ENCODE results near the gene CDH5.
"Not testable (repeated sequence)": the region's sequence is repeated elsewhere in the genome, so short reads cannot be mapped to it uniquely, and the experiment has no call there.

Gene CDH5

GRCh38 chr16:66326991-66327513 is 39.4 kb upstream of the CDH5 start:
- DNase-seq (ENCODE audit: low read depth): no peak
- H3K4me3 ChIP-seq (ENCODE audit: low read length): no peak overlapping the region
- TF ChIP-seq CTCF (IDR thresholded peaks at IDR 0.05; ENCODE audit: insufficient read depth, low read depth, low read length, missing control alignments): no peak

- TF ChIP-seq CTCF (IDR thresholded peaks at IDR 0.05; ENCODE audit: insufficient read depth, low read depth, low read length, missing control alignments): no peak
- no peak overlapping the region for H3K4me3 ChIP-seq (ENCODE audit: low read length)
- DNase-seq (ENCODE audit: low read depth): no peak
These were observed 38.2 kb upstream of the CDH5 start for GRCh38 chr16:66328282-66328681.

- DNase-seq (ENCODE audit: low read depth): peak; percentile 58
- not testable (repeated sequence) for H3K4me3 ChIP-seq (ENCODE audit: low read length)
These were observed 35.0 kb upstream of the CDH5 start for GRCh38 chr16:66331464-66331863.

GRCh38 chr16:66332634-66333610 is 33.6 kb upstream of the CDH5 start:
- no peak for TF ChIP-seq CTCF (IDR thresholded peaks at IDR 0.05; ENCODE audit: insufficient read depth, low read depth, low read length, missing control alignments)
- DNase-seq (ENCODE audit: low read depth): no peak
- H3K4me3 ChIP-seq (ENCODE audit: low read length): no peak overlapping the region

- no peak for TF ChIP-seq CTCF (IDR thresholded peaks at IDR 0.05; ENCODE audit: insufficient read depth, low read depth, low read length, missing control alignments)
- H3K4me3 ChIP-seq (ENCODE audit: low read length): no peak overlapping the region
- DNase-seq (ENCODE audit: low read depth): no peak
These were observed 31.5 kb upstream of the CDH5 start for GRCh38 chr16:66334853-66335574.

- DNase-seq (ENCODE audit: low read depth): peak; percentile 33
- no peak overlapping the region for H3K4me3 ChIP-seq (ENCODE audit: low read length)
- no peak for TF ChIP-seq CTCF (IDR thresholded peaks at IDR 0.05; ENCODE audit: insufficient read depth, low read depth, low read length, missing control alignments)
These were observed 30.7 kb upstream of the CDH5 start for GRCh38 chr16:66335704-66336329.

All from epithelial cell of esophagus (primary cell).